Measurements from ENCODE around the gene DNM3. TPM values are rescaled to one million over a fixed set of nuclear protein-coding genes. Genes with fewer than 3 reads are reported as not detected.
"Not testable (repeated sequence)": the region's sequence is repeated elsewhere in the genome, so short reads cannot be mapped to it uniquely, and the experiment has no call there.

Gene DNM3
- total RNA-seq, 1 donor from 2014 or later, result 7.7 TPM

DNA sequence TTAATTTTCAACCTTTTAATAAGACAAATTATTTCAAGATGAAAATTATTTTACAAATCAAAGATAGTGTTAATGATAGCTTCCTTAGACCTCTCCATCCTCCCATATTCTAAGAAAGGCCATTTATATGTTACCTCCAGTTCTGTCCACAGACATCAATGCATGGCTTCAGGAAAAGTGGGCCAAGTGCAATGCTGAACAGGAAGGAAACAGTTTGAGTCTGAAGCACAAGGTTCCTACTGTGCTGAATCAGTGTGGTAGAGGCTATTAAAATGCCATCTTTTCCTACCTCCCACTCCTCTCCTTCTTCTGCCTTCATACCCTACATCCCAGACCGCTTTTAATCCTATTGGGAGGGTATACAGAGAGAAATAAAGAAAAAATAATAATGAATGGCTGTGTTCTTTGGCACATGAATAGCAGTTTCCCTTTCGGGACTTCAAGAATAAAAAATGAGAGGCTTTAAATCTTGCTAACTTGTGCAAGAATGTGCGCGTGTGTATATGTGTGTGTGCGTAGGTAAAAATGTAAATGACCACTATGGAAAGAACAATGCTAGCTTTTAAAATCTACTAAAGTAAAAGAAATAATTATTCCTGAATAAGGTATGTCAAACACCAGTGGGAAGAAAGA lies 516.6 kb downstream of the DNM3 start:
- H3K4me1 Mint-ChIP-seq (ENCODE audit: unreplicated experiment), result peaks cover 25% of the 10 kb centered on the region
- H3K27ac Mint-ChIP-seq (ENCODE audit: unreplicated experiment), result no peak overlapping the region
- no peak overlapping the region for H3K4me3 Mint-ChIP-seq (ENCODE audit: unreplicated experiment)
- DNase-seq (ENCODE audit: low spot score), result no peak
- no peaks in the 10 kb centered on the region for H3K9me3 Mint-ChIP-seq (ENCODE audit: unreplicated experiment)
- H3K36me3 Mint-ChIP-seq (ENCODE audit: low read depth, unreplicated experiment), result no peaks in the 10 kb centered on the region
- TF ChIP-seq, protein P1, sequence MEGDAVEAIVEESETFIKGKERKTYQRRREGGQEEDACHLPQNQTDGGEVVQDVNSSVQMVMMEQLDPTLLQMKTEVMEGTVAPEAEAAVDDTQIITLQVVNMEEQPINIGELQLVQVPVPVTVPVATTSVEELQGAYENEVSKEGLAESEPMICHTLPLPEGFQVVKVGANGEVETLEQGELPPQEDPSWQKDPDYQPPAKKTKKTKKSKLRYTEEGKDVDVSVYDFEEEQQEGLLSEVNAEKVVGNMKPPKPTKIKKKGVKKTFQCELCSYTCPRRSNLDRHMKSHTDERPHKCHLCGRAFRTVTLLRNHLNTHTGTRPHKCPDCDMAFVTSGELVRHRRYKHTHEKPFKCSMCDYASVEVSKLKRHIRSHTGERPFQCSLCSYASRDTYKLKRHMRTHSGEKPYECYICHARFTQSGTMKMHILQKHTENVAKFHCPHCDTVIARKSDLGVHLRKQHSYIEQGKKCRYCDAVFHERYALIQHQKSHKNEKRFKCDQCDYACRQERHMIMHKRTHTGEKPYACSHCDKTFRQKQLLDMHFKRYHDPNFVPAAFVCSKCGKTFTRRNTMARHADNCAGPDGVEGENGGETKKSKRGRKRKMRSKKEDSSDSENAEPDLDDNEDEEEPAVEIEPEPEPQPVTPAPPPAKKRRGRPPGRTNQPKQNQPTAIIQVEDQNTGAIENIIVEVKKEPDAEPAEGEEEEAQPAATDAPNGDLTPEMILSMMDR (IDR thresholded peaks at IDR 0.05; ENCODE audit: unreplicated experiment), result no peak
- no peaks in the 10 kb centered on the region for H3K27me3 Mint-ChIP-seq (ENCODE audit: unreplicated experiment)

DNA sequence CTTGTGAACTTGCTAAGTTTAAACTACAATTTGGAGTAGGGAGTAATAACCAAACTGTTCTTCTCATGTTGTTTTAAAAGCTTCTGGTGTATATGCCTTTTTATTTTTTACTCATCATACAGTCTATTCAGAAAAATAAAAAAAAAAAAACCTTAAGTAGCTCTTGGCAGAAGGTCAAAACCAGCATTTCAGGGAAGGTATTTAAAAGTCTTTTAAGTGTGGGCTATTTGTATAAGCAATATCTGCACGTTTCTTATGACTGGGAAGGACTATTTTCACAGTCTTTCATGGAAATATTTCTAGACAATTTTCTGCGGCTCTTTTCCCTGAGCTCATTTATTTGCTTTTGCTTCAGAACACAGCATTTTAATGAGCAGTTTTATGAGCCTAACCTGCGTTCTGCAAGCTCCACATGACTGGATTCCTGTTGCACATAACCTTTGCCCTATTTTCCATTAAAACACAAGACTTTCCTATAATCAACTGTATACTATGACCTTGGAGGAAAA lies 518.2 kb downstream of the DNM3 start:
- H3K27me3 Mint-ChIP-seq (ENCODE audit: unreplicated experiment), result no peaks in the 10 kb centered on the region
- TF ChIP-seq, protein P1 (IDR thresholded peaks at IDR 0.05; ENCODE audit: unreplicated experiment), result no peak
- no peak overlapping the region for H3K27ac Mint-ChIP-seq (ENCODE audit: unreplicated experiment)
- no peak overlapping the region for H3K4me3 Mint-ChIP-seq (ENCODE audit: unreplicated experiment)
- H3K4me1 Mint-ChIP-seq (ENCODE audit: unreplicated experiment), result peaks cover 25% of the 10 kb centered on the region
- H3K36me3 Mint-ChIP-seq (ENCODE audit: low read depth, unreplicated experiment), result no peaks in the 10 kb centered on the region
- no peak for DNase-seq (ENCODE audit: low spot score)
- no peaks in the 10 kb centered on the region for H3K9me3 Mint-ChIP-seq (ENCODE audit: unreplicated experiment)

DNA sequence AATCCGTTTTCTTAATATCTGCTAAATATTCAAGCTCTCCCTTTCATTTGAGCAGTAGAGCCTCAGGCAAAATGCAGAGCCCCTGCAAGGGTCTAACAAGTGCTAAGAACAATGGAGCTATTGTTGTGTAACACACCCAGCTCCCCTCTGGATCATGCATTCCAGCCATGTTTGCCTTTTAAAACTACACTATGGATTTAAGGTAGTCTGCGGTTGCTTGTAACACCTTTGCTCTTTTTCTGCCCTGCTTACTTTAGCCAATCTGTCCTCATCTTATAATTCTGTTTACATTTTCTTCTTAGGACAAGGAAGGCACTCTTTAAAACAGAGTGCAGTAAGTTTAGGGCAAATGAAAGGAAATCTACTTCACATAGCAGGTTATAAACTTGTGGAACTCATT lies 519.2 kb downstream of the DNM3 start:
- H3K36me3 Mint-ChIP-seq (ENCODE audit: low read depth, unreplicated experiment), result no peaks in the 10 kb centered on the region
- no peaks in the 10 kb centered on the region for H3K9me3 Mint-ChIP-seq (ENCODE audit: unreplicated experiment)
- H3K27ac Mint-ChIP-seq (ENCODE audit: unreplicated experiment), result no peak overlapping the region
- peaks cover 25% of the 10 kb centered on the region for H3K4me1 Mint-ChIP-seq (ENCODE audit: unreplicated experiment)
- H3K27me3 Mint-ChIP-seq (ENCODE audit: unreplicated experiment), result no peaks in the 10 kb centered on the region
- H3K4me3 Mint-ChIP-seq (ENCODE audit: unreplicated experiment), result no peak overlapping the region
- TF ChIP-seq, protein P1 (IDR thresholded peaks at IDR 0.05; ENCODE audit: unreplicated experiment), result no peak
- DNase-seq (ENCODE audit: low spot score), result no peak

DNA sequence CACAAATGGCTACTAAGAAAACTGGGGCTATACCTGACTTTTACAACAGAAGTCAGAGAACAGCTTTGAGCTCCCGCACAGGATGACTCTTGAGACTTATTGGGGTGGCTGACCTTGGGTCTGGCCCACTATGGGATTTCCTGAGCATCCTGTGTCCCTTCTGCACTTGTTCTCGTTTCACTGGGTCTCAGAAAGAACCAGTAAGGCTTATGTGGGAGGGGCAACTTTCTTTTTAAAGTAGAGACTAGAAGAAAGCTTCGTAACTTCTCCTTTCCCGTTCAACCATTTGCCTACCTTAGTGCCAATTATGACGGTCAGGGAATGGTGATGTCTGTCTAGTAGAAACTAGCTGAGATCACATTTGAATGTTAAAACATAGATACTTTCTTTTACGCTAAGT lies 519.7 kb downstream of the DNM3 start:
- H3K4me3 Mint-ChIP-seq (ENCODE audit: unreplicated experiment), result no peak overlapping the region
- no peaks in the 10 kb centered on the region for H3K9me3 Mint-ChIP-seq (ENCODE audit: unreplicated experiment)
- DNase-seq (ENCODE audit: low spot score), result no peak
- TF ChIP-seq, protein P1 (IDR thresholded peaks at IDR 0.05; ENCODE audit: unreplicated experiment), result no peak
- H3K27ac Mint-ChIP-seq (ENCODE audit: unreplicated experiment), result no peak overlapping the region
- H3K36me3 Mint-ChIP-seq (ENCODE audit: low read depth, unreplicated experiment), result no peaks in the 10 kb centered on the region
- H3K4me1 Mint-ChIP-seq (ENCODE audit: unreplicated experiment), result peaks cover 25% of the 10 kb centered on the region
- H3K27me3 Mint-ChIP-seq (ENCODE audit: unreplicated experiment), result no peaks in the 10 kb centered on the region

DNA sequence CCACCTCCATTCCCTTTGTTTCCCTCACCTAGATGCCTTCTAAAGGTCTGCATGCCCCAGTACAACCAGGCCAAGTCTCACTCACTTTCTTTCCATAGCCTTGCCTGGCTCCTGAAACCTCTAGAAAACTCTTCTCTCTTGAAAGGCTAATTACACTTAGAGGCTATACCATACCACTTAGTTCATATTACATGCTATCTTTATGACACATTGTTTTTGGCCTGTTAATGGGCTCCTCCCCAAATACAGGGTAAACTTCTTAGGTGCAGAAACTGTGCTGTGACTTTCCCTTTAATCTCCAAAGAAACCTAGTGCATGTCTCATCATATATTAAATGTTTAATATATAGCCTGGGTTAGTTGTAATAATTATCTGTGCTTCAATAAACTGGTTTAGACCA lies 522.6 kb downstream of the DNM3 start:
- TF ChIP-seq, protein P1 (IDR thresholded peaks at IDR 0.05; ENCODE audit: unreplicated experiment), result no peak
- Mint-ChIP-seq H3K4me3 (ENCODE audit: unreplicated experiment) (no peak overlapping the region), H3K36me3 (ENCODE audit: low read depth, unreplicated experiment) (no peaks in the 10 kb centered on the region), H3K9me3 (ENCODE audit: unreplicated experiment) (no peaks in the 10 kb centered on the region), H3K27me3 (ENCODE audit: unreplicated experiment) (peaks cover 2% of the 10 kb centered on the region), H3K27ac (ENCODE audit: unreplicated experiment) (no peak overlapping the region), H3K4me1 (ENCODE audit: unreplicated experiment) (peaks cover 13% of the 10 kb centered on the region)
- DNase-seq (ENCODE audit: low spot score), result no peak

DNA sequence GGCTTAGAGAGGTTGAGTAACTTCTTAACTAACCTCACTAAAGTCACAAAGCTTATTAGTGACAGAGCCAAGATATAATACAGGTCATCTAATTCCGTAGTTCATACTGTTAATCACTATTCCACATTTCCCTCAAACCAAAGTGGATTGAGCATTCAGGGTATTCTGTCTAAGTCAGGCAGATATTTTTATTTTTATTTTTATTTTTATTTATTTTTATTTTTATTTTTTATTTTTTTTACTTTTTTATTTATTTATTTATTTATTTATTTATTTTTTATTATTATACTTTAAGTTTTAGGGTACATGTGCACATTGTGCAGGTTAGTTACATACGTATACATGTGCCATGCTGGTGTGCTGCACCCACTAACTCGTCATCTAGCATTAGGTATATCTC lies 530.3 kb downstream of the DNM3 start:
- not testable (repeated sequence) for H3K4me1 Mint-ChIP-seq (ENCODE audit: unreplicated experiment); H3K36me3 Mint-ChIP-seq (ENCODE audit: low read depth, unreplicated experiment); DNase-seq (ENCODE audit: low spot score); H3K27ac Mint-ChIP-seq (ENCODE audit: unreplicated experiment); H3K4me3 Mint-ChIP-seq (ENCODE audit: unreplicated experiment); H3K9me3 Mint-ChIP-seq (ENCODE audit: unreplicated experiment); H3K27me3 Mint-ChIP-seq (ENCODE audit: unreplicated experiment)

Data from endothelial cell (in vitro differentiated cells).